GM13976 (cell line): ENCODE data around the gene LRP5.

Source experiments
- DNase-seq: peaks from one replicate; pipeline ENCODE4 v3.0.0; 2012; ENCODE audit warnings: low spot score
- CTCF ChIP-seq: IDR thresholded peaks from 2 replicates; pipeline ENCODE4 v1.5.1; 2012; ENCODE audit warnings: borderline replicate concordance, mild to moderate bottlenecking; ENCODE audit not compliant: insufficient read depth; ENCODE audit errors: extremely low read depth, missing control alignments, control extremely low read depth
- in situ Hi-C: fragments of 300-500 bp; cut with MboI; formaldehyde crosslinking; loops from one replicate; pipeline ENCODE4 v1.12.0; 2022; ENCODE audit warnings: low sequenced_read_pairs, mixed read lengths, inconsistent platforms; ENCODE audit not compliant: unreplicated experiment

The LRP5 gene

GRCh38 chr11:68308068-68308467 is 4.3 kb upstream of the LRP5 start:
- no peak for TF ChIP-seq CTCF
- in situ Hi-C loops, result no loop called here
- no peak for DNase-seq

- TF ChIP-seq CTCF, result no peak
- DNase-seq, result no peak
- in situ Hi-C loops, result no loop called here
These were observed 2.7 kb upstream of the LRP5 start for GRCh38 chr11:68309621-68310185.

GRCh38 chr11:68311160-68312116 is 953 bp upstream of the LRP5 start:
- no peak for TF ChIP-seq CTCF
- no peak for DNase-seq
- in situ Hi-C loops, result no loop called here

GRCh38 chr11:68312780-68313573 is 586 bp downstream of the LRP5 start:
- in situ Hi-C loops, result no loop called here
- no peak for TF ChIP-seq CTCF
- DNase-seq, result peak; percentile 70

- DNase-seq, result no peak
- no peak for TF ChIP-seq CTCF
- in situ Hi-C loops, result no loop called here
These were observed 1.3 kb downstream of the LRP5 start for GRCh38 chr11:68313574-68314202.
